SK-N-SH (cell line): ENCODE results near the gene TAOK2.

Experiments
- EP300 ChIP-seq, 2 experiments: IDR thresholded peaks; 2 replicates each; pipeline versions ENCODE4 v1.4.0 to v1.6.1; 2012; ENCODE audit warnings: borderline replicate concordance in 1 of 2, low read depth in 1 of 2, low read length in 1 of 2
- EZH2phosphoT487 ChIP-seq: fragments of 200-600 bp; sonication (generic); IDR thresholded peaks from 2 replicates; pipeline ENCODE4 v1.6.1; 2017; ENCODE audit warnings: low read depth, mixed run types, mild to moderate bottlenecking, antibody characterized with exemption, moderate library complexity, borderline replicate concordance
- FOXM1 ChIP-seq: IDR thresholded peaks from 2 replicates; pipeline ENCODE4 v1.4.0; 2012; ENCODE audit warnings: low read depth, mild to moderate bottlenecking
- MXI1 ChIP-seq: IDR thresholded peaks from 2 replicates; pipeline ENCODE4 v1.6.1; 2012; ENCODE audit warnings: mild to moderate bottlenecking, low read depth, low read length, improper control_type of control experiment
- POLR2AphosphoS5 ChIP-seq: IDR thresholded peaks from 2 replicates; pipeline ENCODE4 v1.6.1; 2012; ENCODE audit warnings: low read depth, low read length
- RFX5 ChIP-seq: IDR thresholded peaks from 2 replicates; pipeline ENCODE4 v1.6.1; 2012; ENCODE audit warnings: mild to moderate bottlenecking, improper control_type of control experiment, low read length
- SIN3A ChIP-seq: IDR thresholded peaks from 2 replicates; pipeline ENCODE4 v1.6.1; 2012; ENCODE audit warnings: low read depth, mild to moderate bottlenecking, low read length, moderate library complexity, borderline replicate concordance
- TEAD4 ChIP-seq: IDR thresholded peaks from 2 replicates; pipeline ENCODE4 v1.4.0; 2012; ENCODE audit warnings: mild to moderate bottlenecking, borderline replicate concordance; ENCODE audit not compliant: insufficient read depth
- TF ChIP-seq, protein P1 (sequence below): fragments of 200-600 bp; sonication (generic); IDR thresholded peaks from 2 replicates; pipeline ENCODE4 v1.6.1; 2017; ENCODE audit warnings: antibody characterized with exemption, mild to moderate bottlenecking, moderate library complexity
- TF ChIP-seq, protein P2 (sequence below): IDR thresholded peaks from 2 replicates; pipeline ENCODE4 v1.4.0; 2012; ENCODE audit warnings: low read depth, borderline replicate concordance
- TF ChIP-seq, protein P3 (sequence below): IDR thresholded peaks from 2 replicates; pipeline ENCODE4 v1.6.1; 2012; ENCODE audit warnings: mild to moderate bottlenecking, low read depth, low read length, moderate library complexity
- TF ChIP-seq, protein P4 (sequence below): IDR thresholded peaks from 2 replicates; pipeline ENCODE4 v1.4.0; 2012; ENCODE audit warnings: low read depth
- TF ChIP-seq, protein P5 (sequence below): IDR thresholded peaks from 2 replicates; pipeline ENCODE4 v1.4.0; 2012; ENCODE audit warnings: low read depth, borderline replicate concordance

DNA sequence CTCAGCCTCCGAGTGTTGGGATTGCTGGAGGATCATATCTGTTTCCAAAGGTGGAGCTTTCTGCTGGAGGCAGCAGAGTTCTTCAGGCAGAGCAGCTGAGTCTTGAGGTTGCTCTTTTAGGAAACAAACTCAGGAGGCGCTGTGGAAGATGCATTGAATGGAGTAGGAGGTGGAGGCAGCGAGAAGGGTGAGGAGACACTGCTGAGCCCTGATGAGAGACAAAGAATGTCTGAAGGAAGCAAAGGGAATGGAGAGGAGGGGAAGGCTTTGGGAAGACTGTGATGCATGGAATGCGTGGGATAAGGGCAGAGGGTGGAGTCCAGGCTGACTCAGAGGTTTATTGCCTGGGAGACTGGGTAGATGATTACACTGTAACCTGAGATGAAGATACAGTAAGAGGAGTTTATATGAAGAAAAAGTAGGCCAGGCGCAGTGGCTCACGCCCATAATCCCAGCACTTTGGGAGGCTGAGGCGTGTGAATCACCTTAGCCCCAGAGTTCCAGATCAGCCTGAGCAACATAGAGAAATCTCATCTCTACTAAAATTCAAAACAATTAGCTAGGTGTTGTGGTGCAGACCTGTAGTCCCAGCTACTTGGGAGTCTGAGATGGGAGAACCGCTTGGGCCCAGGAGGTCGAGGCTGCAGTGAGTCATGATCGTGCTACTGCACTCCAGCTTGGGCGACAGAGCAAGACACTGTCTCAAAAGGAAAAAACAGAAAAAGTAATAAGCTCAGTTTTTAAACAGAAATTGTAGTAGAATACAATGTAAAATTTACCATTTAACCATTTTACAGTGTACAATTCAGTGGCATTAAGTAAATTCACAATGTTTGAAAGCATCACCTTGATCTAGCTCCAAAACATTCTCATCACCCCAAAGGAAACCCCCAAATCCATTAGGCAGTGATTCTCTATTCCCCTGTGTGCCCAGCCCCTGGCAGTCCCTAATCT, 29.5 kb upstream of the TAOK2 start:
- TF ChIP-seq MXI1 (no peak), RFX5 (no peak), POLR2AphosphoS5 (peak; percentile 73), FOXM1 (no peak), EP300 (IDR thresholded peaks at IDR 0.05; ENCODE audit: borderline replicate concordance in 1 of 2, low read depth in 1 of 2, low read length in 1 of 2) (no peak), SIN3A (peak; percentile 8; the same call in 1 of the 2 replicates), TEAD4 (peak; percentile 52; the same call in 1 of the 2 replicates), EZH2phosphoT487 (no peak)
- TF ChIP-seq, protein P1, sequence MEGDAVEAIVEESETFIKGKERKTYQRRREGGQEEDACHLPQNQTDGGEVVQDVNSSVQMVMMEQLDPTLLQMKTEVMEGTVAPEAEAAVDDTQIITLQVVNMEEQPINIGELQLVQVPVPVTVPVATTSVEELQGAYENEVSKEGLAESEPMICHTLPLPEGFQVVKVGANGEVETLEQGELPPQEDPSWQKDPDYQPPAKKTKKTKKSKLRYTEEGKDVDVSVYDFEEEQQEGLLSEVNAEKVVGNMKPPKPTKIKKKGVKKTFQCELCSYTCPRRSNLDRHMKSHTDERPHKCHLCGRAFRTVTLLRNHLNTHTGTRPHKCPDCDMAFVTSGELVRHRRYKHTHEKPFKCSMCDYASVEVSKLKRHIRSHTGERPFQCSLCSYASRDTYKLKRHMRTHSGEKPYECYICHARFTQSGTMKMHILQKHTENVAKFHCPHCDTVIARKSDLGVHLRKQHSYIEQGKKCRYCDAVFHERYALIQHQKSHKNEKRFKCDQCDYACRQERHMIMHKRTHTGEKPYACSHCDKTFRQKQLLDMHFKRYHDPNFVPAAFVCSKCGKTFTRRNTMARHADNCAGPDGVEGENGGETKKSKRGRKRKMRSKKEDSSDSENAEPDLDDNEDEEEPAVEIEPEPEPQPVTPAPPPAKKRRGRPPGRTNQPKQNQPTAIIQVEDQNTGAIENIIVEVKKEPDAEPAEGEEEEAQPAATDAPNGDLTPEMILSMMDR: peak; percentile 69
- TF ChIP-seq, protein P2, sequence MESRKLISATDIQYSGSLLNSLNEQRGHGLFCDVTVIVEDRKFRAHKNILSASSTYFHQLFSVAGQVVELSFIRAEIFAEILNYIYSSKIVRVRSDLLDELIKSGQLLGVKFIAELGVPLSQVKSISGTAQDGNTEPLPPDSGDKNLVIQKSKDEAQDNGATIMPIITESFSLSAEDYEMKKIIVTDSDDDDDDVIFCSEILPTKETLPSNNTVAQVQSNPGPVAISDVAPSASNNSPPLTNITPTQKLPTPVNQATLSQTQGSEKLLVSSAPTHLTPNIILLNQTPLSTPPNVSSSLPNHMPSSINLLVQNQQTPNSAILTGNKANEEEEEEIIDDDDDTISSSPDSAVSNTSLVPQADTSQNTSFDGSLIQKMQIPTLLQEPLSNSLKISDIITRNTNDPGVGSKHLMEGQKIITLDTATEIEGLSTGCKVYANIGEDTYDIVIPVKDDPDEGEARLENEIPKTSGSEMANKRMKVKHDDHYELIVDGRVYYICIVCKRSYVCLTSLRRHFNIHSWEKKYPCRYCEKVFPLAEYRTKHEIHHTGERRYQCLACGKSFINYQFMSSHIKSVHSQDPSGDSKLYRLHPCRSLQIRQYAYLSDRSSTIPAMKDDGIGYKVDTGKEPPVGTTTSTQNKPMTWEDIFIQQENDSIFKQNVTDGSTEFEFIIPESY: no peak
- TF ChIP-seq, protein P3, sequence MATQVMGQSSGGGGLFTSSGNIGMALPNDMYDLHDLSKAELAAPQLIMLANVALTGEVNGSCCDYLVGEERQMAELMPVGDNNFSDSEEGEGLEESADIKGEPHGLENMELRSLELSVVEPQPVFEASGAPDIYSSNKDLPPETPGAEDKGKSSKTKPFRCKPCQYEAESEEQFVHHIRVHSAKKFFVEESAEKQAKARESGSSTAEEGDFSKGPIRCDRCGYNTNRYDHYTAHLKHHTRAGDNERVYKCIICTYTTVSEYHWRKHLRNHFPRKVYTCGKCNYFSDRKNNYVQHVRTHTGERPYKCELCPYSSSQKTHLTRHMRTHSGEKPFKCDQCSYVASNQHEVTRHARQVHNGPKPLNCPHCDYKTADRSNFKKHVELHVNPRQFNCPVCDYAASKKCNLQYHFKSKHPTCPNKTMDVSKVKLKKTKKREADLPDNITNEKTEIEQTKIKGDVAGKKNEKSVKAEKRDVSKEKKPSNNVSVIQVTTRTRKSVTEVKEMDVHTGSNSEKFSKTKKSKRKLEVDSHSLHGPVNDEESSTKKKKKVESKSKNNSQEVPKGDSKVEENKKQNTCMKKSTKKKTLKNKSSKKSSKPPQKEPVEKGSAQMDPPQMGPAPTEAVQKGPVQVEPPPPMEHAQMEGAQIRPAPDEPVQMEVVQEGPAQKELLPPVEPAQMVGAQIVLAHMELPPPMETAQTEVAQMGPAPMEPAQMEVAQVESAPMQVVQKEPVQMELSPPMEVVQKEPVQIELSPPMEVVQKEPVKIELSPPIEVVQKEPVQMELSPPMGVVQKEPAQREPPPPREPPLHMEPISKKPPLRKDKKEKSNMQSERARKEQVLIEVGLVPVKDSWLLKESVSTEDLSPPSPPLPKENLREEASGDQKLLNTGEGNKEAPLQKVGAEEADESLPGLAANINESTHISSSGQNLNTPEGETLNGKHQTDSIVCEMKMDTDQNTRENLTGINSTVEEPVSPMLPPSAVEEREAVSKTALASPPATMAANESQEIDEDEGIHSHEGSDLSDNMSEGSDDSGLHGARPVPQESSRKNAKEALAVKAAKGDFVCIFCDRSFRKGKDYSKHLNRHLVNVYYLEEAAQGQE: peak; percentile 35; the same call in 1 of the 2 replicates
- TF ChIP-seq, protein P4, sequence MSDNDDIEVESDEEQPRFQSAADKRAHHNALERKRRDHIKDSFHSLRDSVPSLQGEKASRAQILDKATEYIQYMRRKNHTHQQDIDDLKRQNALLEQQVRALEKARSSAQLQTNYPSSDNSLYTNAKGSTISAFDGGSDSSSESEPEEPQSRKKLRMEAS: peak; percentile 22; the same call in 1 of the 2 replicates
- TF ChIP-seq, protein P5, sequence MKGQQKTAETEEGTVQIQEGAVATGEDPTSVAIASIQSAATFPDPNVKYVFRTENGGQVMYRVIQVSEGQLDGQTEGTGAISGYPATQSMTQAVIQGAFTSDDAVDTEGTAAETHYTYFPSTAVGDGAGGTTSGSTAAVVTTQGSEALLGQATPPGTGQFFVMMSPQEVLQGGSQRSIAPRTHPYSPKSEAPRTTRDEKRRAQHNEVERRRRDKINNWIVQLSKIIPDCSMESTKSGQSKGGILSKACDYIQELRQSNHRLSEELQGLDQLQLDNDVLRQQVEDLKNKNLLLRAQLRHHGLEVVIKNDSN: no peak
